Liver (tissue), 3 donors: ENCODE results near the gene MMD.
A peak's percentile ranks its signal among the peaks of the same experiment; 100 is the strongest.

Experiments used
- GABPA ChIP-seq, 2 donors: IDR thresholded peaks in 1 of 2; conservative IDR thresholded peaks in 1 of 2; 2 replicates each; pipeline ENCODE4 v1.6.1; 2016; ENCODE audit warnings: antibody characterized with exemption in 2 of 2, mild to moderate bottlenecking in 1 of 2, moderate library complexity in 1 of 2
- RAD21 ChIP-seq, 2 donors: IDR thresholded peaks; 2 replicates each; pipeline ENCODE4 v1.6.1; 2016; ENCODE audit warnings: antibody characterized with exemption in 2 of 2, mild to moderate bottlenecking in 2 of 2
- TF ChIP-seq, protein P1 (sequence below): fragments of 150-350 bp; IDR thresholded peaks from 2 replicates; pipeline ENCODE4 v1.5.1; 2017; ENCODE audit warnings: improper control_type of control experiment, low read depth, low read length; ENCODE audit not compliant: missing input control
- donor health status: healthy.
- donor health status: healthy.

GRCh38 chr17:55454906-55455474, 33.4 kb upstream of the MMD start:
- TF ChIP-seq, protein P1, sequence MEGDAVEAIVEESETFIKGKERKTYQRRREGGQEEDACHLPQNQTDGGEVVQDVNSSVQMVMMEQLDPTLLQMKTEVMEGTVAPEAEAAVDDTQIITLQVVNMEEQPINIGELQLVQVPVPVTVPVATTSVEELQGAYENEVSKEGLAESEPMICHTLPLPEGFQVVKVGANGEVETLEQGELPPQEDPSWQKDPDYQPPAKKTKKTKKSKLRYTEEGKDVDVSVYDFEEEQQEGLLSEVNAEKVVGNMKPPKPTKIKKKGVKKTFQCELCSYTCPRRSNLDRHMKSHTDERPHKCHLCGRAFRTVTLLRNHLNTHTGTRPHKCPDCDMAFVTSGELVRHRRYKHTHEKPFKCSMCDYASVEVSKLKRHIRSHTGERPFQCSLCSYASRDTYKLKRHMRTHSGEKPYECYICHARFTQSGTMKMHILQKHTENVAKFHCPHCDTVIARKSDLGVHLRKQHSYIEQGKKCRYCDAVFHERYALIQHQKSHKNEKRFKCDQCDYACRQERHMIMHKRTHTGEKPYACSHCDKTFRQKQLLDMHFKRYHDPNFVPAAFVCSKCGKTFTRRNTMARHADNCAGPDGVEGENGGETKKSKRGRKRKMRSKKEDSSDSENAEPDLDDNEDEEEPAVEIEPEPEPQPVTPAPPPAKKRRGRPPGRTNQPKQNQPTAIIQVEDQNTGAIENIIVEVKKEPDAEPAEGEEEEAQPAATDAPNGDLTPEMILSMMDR = no peak
- TF ChIP-seq GABPA (IDR thresholded peaks at IDR 0.05 in 1 of 2, conservative IDR thresholded peaks at IDR 0.05 in 1 of 2) (no peak), RAD21 (IDR thresholded peaks at IDR 0.05) (peak in 1 of 2 donors; percentile 29)
